OCI-LY3 (cell line): ENCODE data around the gene MORN4.

ENCODE experiments used
- H2AFZ ChIP-seq: fragments of 200-600, 300-600 bp; shearing (Covaris generic); 2 replicates; pipeline ENCODE4 v1.6.0; 2014; ENCODE audit warnings: antibody characterized with exemption, low read depth, low read length
- H3K27ac ChIP-seq: fragments of 200-600, 300-600 bp; sonication (generic); 2 replicates; pipeline ENCODE4 v1.5.1; 2014; ENCODE audit warnings: mild to moderate bottlenecking, low read length, moderate library complexity, mixed read lengths
- H3K27me3 ChIP-seq: fragments of 200-600, 300-600 bp; sonication (generic); 2 replicates; pipeline ENCODE4 v1.6.1; 2014; ENCODE audit warnings: low read depth, low read length, mixed read lengths
- H3K36me3 ChIP-seq: fragments of 200-600, 300-600 bp; sonication (generic); replicated peaks from 2 replicates; pipeline ENCODE3; 2014; ENCODE audit warnings: low read depth, low read length, mixed read lengths
- H3K4me1 ChIP-seq: fragments of 300-600, 200-600 bp; sonication (generic); 2 replicates; pipeline ENCODE4 v1.6.1; 2014; ENCODE audit warnings: low read length, mixed read lengths
- H3K4me2 ChIP-seq: fragments of 200-600, 300-600 bp; sonication (generic); 2 replicates; pipeline ENCODE4 v1.6.1; 2014; ENCODE audit warnings: low read length, mixed read lengths
- H3K4me3 ChIP-seq: fragments of 300-600, 200-600 bp; sonication (generic); 2 replicates; pipeline ENCODE4 v1.5.1; 2014; ENCODE audit warnings: antibody characterized with exemption, mild to moderate bottlenecking, low read length, moderate library complexity
- H3K79me2 ChIP-seq: fragments of 300-600, 200-600 bp; shearing (Covaris generic); 2 replicates; pipeline ENCODE4 v1.6.1; 2014; ENCODE audit warnings: mild to moderate bottlenecking, low read length, mixed read lengths
- H3K9ac ChIP-seq: fragments of 300-600, 200-600 bp; shearing (Covaris generic); 2 replicates; pipeline ENCODE4 v1.6.0; 2014; ENCODE audit warnings: mild to moderate bottlenecking, low read length, moderate library complexity
- H3K9me3 ChIP-seq: fragments of 200-600, 300-600 bp; shearing (Covaris generic); 2 replicates; pipeline ENCODE4 v1.6.1; 2014; ENCODE audit warnings: low read length, mixed read lengths; ENCODE audit not compliant: insufficient read depth
- H4K20me1 ChIP-seq: fragments of 200-600, 300-600 bp; sonication (generic); 2 replicates; pipeline ENCODE4 v1.6.1; 2016; ENCODE audit warnings: low read length, mixed read lengths; ENCODE audit not compliant: insufficient read depth
- CTCF ChIP-seq: fragments of 200-600, 300-600 bp; sonication (generic); IDR thresholded peaks from 2 replicates; pipeline ENCODE4 v1.5.1; 2014; ENCODE audit warnings: antibody characterized with exemption, low read length, low read depth
- EZH2phosphoT487 ChIP-seq: fragments of 200-600 bp; shearing (Covaris generic); IDR thresholded peaks from 2 replicates; pipeline ENCODE4 v1.6.1; 2018; ENCODE audit warnings: antibody characterized with exemption, mixed run types, low read depth

MORN4 gene

GRCh38 chr10:97597778-97598177 is 35.5 kb downstream of the MORN4 start:
- Histone ChIP-seq H3K4me3 (no peak overlapping the region), H3K27me3 (no peaks in the 10 kb centered on the region), H3K4me2 (no peak overlapping the region), H3K27ac (no peak overlapping the region), H3K4me1 (no peaks in the 10 kb centered on the region), H4K20me1 (no peaks in the 10 kb centered on the region), H3K36me3 (no peaks in the 10 kb centered on the region), H2AFZ (no peak overlapping the region), H3K9ac (no peak overlapping the region), H3K9me3 (no peaks in the 10 kb centered on the region), H3K79me2 (no peaks in the 10 kb centered on the region)
- TF ChIP-seq CTCF (no peak), EZH2phosphoT487 (no peak)

- TF ChIP-seq EZH2phosphoT487 (no peak), CTCF (no peak)
- Histone ChIP-seq H4K20me1 (no peaks in the 10 kb centered on the region), H3K9ac (no peak overlapping the region), H3K4me2 (no peak overlapping the region), H3K9me3 (no peaks in the 10 kb centered on the region), H2AFZ (no peak overlapping the region), H3K27me3 (no peaks in the 10 kb centered on the region), H3K79me2 (no peaks in the 10 kb centered on the region), H3K4me1 (no peaks in the 10 kb centered on the region), H3K36me3 (no peaks in the 10 kb centered on the region), H3K27ac (no peak overlapping the region), H3K4me3 (no peak overlapping the region)
Measured at GRCh38 chr10:97596101-97597082, 36.9 kb downstream of the MORN4 start.

- Histone ChIP-seq H2AFZ (no peak overlapping the region), H3K4me1 (no peaks in the 10 kb centered on the region), H4K20me1 (no peaks in the 10 kb centered on the region), H3K27me3 (no peaks in the 10 kb centered on the region), H3K4me2 (no peak overlapping the region), H3K79me2 (no peaks in the 10 kb centered on the region), H3K27ac (no peak overlapping the region), H3K36me3 (no peaks in the 10 kb centered on the region), H3K9me3 (no peaks in the 10 kb centered on the region), H3K9ac (no peak overlapping the region), H3K4me3 (no peak overlapping the region)
- TF ChIP-seq CTCF: no peak
- no peak for TF ChIP-seq EZH2phosphoT487
Measured at GRCh38 chr10:97593421-97593820, 39.9 kb downstream of the MORN4 start.

GRCh38 chr10:97590748-97591495 is 42.4 kb downstream of the MORN4 start:
- Histone ChIP-seq H3K4me1 (no peaks in the 10 kb centered on the region), H3K27ac (no peak overlapping the region), H2AFZ (no peak overlapping the region), H3K9me3 (no peaks in the 10 kb centered on the region), H3K9ac (no peak overlapping the region), H3K4me2 (no peak overlapping the region), H3K36me3 (no peaks in the 10 kb centered on the region), H3K79me2 (no peaks in the 10 kb centered on the region), H3K27me3 (no peaks in the 10 kb centered on the region), H3K4me3 (no peak overlapping the region), H4K20me1 (no peaks in the 10 kb centered on the region)
- TF ChIP-seq EZH2phosphoT487: no peak
- TF ChIP-seq CTCF: no peak
